Neural progenitor cell (in vitro differentiated cells): ENCODE data around the gene BIRC7. TPM values are rescaled to one million over a fixed set of nuclear protein-coding genes. Genes with fewer than 3 reads are reported as not detected.

Source experiments
- DNase-seq: peaks from one replicate; pipeline ENCODE4 v3.0.0-alpha.2; 2016; ENCODE audit warnings: low spot score
- H2AFZ ChIP-seq: fragments of 200-600 bp; sonication (generic); replicated peaks from 2 replicates; pipeline ENCODE4 v1.6.1; 2016; ENCODE audit warnings: antibody characterized with exemption
- H3F3A ChIP-seq: fragments of 200-600 bp; sonication (generic); 2 replicates; pipeline ENCODE4 v1.6.1; 2016; ENCODE audit warnings: antibody characterized with exemption, low read depth
- H3K27ac ChIP-seq: fragments of 200-600 bp; sonication (generic); 2 replicates; pipeline ENCODE4 v1.5.1; 2016; ENCODE audit warnings: mild to moderate bottlenecking
- H3K27me3 ChIP-seq: fragments of 200-600 bp; sonication (generic); 2 replicates; pipeline ENCODE4 v1.6.1; 2016; ENCODE audit warnings: mild to moderate bottlenecking, moderate library complexity
- H3K36me3 ChIP-seq: fragments of 200-600 bp; sonication (generic); 2 replicates; pipeline ENCODE4 v1.5.1; 2016
- H3K4me1 ChIP-seq: fragments of 200-600 bp; sonication (generic); 2 replicates; pipeline ENCODE4 v1.6.1; 2016; ENCODE audit warnings: mixed run types
- H3K4me2 ChIP-seq: fragments of 200-600 bp; sonication (generic); 2 replicates; pipeline ENCODE4 v1.6.1; 2016
- H3K4me3 ChIP-seq: fragments of 200-600 bp; sonication (generic); 2 replicates; pipeline ENCODE4 v1.5.1; 2016
- H3K79me2 ChIP-seq: fragments of 200-600 bp; sonication (generic); 2 replicates; pipeline ENCODE4 v1.6.1; 2016; ENCODE audit warnings: low read depth
- H3K9ac ChIP-seq: fragments of 200-600 bp; sonication (generic); 2 replicates; pipeline ENCODE4 v1.6.1; 2016
- H3K9me3 ChIP-seq: fragments of 200-600 bp; sonication (generic); 2 replicates; pipeline ENCODE4 v1.5.1; 2016; ENCODE audit warnings: low read depth
- H4K20me1 ChIP-seq: fragments of 200-600 bp; sonication (generic); 2 replicates; pipeline ENCODE4 v1.6.1; 2016; ENCODE audit warnings: low read depth
- H3K27ac Mint-ChIP-seq: 3 replicates; pipeline ENCODE4 v1.8.0; 2021; ENCODE audit warnings: mixed read lengths
- H3K27me3 Mint-ChIP-seq: 2 replicates; pipeline ENCODE4 v1.8.0; 2022; ENCODE audit warnings: low read depth, mild to moderate bottlenecking, inconsistent platforms, moderate library complexity, mixed read lengths; ENCODE audit not compliant: insufficient read depth
- H3K36me3 Mint-ChIP-seq: 3 replicates; pipeline ENCODE4 v1.8.0; 2021; ENCODE audit warnings: mixed read lengths
- H3K4me1 Mint-ChIP-seq: 3 replicates; pipeline ENCODE4 v1.8.0; 2021; ENCODE audit warnings: mixed read lengths
- H3K4me3 Mint-ChIP-seq: 3 replicates; pipeline ENCODE4 v1.8.0; 2021; ENCODE audit warnings: mild to moderate bottlenecking, moderate library complexity, mixed read lengths
- H3K9me3 Mint-ChIP-seq: 3 replicates; pipeline ENCODE4 v1.8.0; 2020; ENCODE audit warnings: mixed read lengths
- CTCF ChIP-seq: fragments of 200-600 bp; sonication (generic); IDR thresholded peaks from 2 replicates; pipeline ENCODE4 v1.5.1; 2017; ENCODE audit warnings: antibody characterized with exemption, mild to moderate bottlenecking
- EZH2 ChIP-seq: fragments of 200-600 bp; sonication (generic); IDR thresholded peaks from 2 replicates; pipeline ENCODE4 v1.6.1; 2017; ENCODE audit warnings: antibody characterized with exemption, mild to moderate bottlenecking, moderate library complexity
- EZH2phosphoT487 ChIP-seq: fragments of 200-600 bp; sonication (generic); IDR thresholded peaks from 2 replicates; pipeline ENCODE4 v1.6.1; 2017; ENCODE audit warnings: antibody characterized with exemption
- total RNA-seq: library from RNA; depleted of rRNA; stranded (reverse); fragments of >200 nt; gene quantifications from 2 replicates; pipeline ENCODE4 v1.2.3, GENCODE V29; 2015; ENCODE audit warnings: low replicate concordance

Gene BIRC7
- total RNA-seq, 1 donor from 2014 or later: not detected

DNA sequence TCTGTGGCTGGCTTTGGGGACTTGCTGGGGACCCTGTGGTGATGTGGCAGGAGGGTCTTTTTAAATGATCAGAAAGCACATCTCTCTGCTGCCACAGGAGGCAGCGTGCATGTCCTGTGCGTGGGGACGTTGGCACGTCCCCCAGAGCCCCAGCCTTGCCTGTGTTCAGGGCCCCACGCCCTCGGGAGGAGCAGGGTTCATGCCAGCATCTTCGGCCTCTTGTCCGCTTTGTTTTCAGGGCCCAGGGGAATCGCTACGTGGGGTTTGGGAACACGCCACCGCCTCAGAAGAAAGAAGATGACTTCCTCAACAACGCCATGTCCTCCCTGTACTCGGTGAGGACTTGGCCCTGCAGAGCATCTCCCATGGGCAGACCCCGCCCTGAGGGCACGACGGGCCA, 43.0 kb downstream of the BIRC7 start:
- no peak overlapping the region for H3K9ac ChIP-seq
- peaks cover 6% of the 10 kb centered on the region for H3K4me1 ChIP-seq
- Mint-ChIP-seq H3K36me3 (peaks cover 5% of the 10 kb centered on the region), H3K4me3 (no peak overlapping the region), H3K27ac (no peak overlapping the region), H3K27me3 (no peaks in the 10 kb centered on the region), H3K9me3 (no peaks in the 10 kb centered on the region), H3K4me1 (peaks cover 7% of the 10 kb centered on the region)
- no peak overlapping the region for H2AFZ ChIP-seq
- TF ChIP-seq EZH2: no peak
- TF ChIP-seq EZH2phosphoT487: no peak
- TF ChIP-seq CTCF: no peak
- H3K4me3 ChIP-seq: no peak overlapping the region
- no peak overlapping the region for H3K27ac ChIP-seq
- H3K79me2 ChIP-seq: peaks cover 28% of the 10 kb centered on the region
- H3K4me2 ChIP-seq: no peak overlapping the region
- DNase-seq: no peak
- H4K20me1 ChIP-seq: peaks cover 27% of the 10 kb centered on the region
- no peaks in the 10 kb centered on the region for H3K9me3 ChIP-seq
- no peaks in the 10 kb centered on the region for H3K27me3 ChIP-seq
- H3F3A ChIP-seq: no peaks in the 10 kb centered on the region
- H3K36me3 ChIP-seq: no peaks in the 10 kb centered on the region

GRCh38 chr20:63279931-63280330, 44.2 kb downstream of the BIRC7 start:
- Mint-ChIP-seq H3K4me3 (no peak overlapping the region), H3K4me1 (peaks cover 3% of the 10 kb centered on the region), H3K27me3 (no peaks in the 10 kb centered on the region), H3K27ac (no peak overlapping the region), H3K36me3 (peaks cover 5% of the 10 kb centered on the region), H3K9me3 (no peaks in the 10 kb centered on the region)
- H3K4me1 ChIP-seq: no peaks in the 10 kb centered on the region
- no peaks in the 10 kb centered on the region for H3K27me3 ChIP-seq
- H3K79me2 ChIP-seq: peaks cover 15% of the 10 kb centered on the region
- H3F3A ChIP-seq: no peaks in the 10 kb centered on the region
- peaks cover 16% of the 10 kb centered on the region for H4K20me1 ChIP-seq
- no peak for TF ChIP-seq EZH2phosphoT487
- TF ChIP-seq CTCF: no peak
- TF ChIP-seq EZH2: no peak
- no peak overlapping the region for H2AFZ ChIP-seq
- no peak overlapping the region for H3K27ac ChIP-seq
- H3K9me3 ChIP-seq: no peaks in the 10 kb centered on the region
- no peak overlapping the region for H3K9ac ChIP-seq
- no peak for DNase-seq
- H3K4me3 ChIP-seq: no peak overlapping the region
- no peaks in the 10 kb centered on the region for H3K36me3 ChIP-seq
- no peak overlapping the region for H3K4me2 ChIP-seq

DNA sequence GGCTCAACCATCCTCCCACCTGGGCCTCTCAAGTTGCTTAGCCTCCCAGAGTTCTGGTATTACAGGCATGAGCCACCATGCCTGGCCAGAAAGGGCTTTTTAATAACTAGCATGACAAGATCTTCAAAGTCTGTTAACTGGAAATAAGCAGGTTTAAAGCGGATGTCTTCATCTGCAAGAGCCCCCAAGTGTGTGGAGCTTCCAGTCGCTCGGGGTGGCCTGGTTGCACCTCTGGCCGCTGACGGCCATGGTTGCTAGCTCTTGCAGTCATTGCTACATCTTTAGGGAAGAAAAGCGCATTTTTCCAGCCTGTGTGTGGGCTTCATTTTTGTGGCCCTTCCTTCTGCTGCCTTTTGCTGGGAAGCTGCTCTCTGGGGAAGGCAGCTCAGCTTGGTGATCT, 44.7 kb downstream of the BIRC7 start:
- H3K27me3 Mint-ChIP-seq: no peaks in the 10 kb centered on the region
- Histone ChIP-seq H3K36me3 (no peaks in the 10 kb centered on the region), H3K27me3 (no peaks in the 10 kb centered on the region), H3K4me3 (no peak overlapping the region), H3K4me1 (no peaks in the 10 kb centered on the region), H2AFZ (no peak overlapping the region), H4K20me1 (peaks cover 12% of the 10 kb centered on the region), H3K79me2 (peaks cover 11% of the 10 kb centered on the region), H3K9me3 (no peaks in the 10 kb centered on the region), H3K9ac (no peak overlapping the region), H3K27ac (no peak overlapping the region), H3K4me2 (no peak overlapping the region), H3F3A (no peaks in the 10 kb centered on the region)
- H3K4me1 Mint-ChIP-seq: peaks cover under 1% of the 10 kb centered on the region
- peaks cover 5% of the 10 kb centered on the region for H3K36me3 Mint-ChIP-seq
- no peak for TF ChIP-seq EZH2phosphoT487
- TF ChIP-seq CTCF: no peak
- TF ChIP-seq EZH2: no peak
- H3K27ac Mint-ChIP-seq: peak overlapping the region; percentile 88
- no peak for DNase-seq
- H3K9me3 Mint-ChIP-seq: no peaks in the 10 kb centered on the region
- no peak overlapping the region for H3K4me3 Mint-ChIP-seq
